AG20443 (cell line): ENCODE measurements around the gene ATXN7L3B.

ENCODE experiments used
- DNase-seq: peaks from one replicate; pipeline ENCODE4 v3.0.0; 2012; ENCODE audit warnings: low spot score, mixed read lengths

ATXN7L3B gene

GRCh38 chr12:74551291-74551690 is 13.7 kb downstream of the ATXN7L3B start:
- no peak for DNase-seq

DNA sequence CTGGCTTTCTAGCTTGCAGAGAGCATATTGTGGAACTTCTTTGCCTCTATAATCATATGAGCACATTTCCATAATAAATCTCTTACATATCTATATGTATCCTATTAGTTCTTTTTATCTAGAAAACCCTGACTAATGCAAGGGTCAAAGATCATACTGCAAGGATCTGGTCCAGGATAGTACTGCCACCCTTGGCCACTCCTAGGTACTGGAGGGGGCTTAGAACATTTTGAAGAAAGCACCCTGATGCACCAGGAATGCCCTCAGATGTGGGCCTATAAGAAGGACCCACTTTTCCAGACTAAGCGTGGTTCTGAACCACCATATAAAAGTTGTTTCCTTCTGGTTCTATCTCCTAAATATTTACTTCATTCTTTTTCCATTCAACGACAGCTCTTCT is 14.6 kb downstream of the ATXN7L3B start:
- no peak for DNase-seq

DNA sequence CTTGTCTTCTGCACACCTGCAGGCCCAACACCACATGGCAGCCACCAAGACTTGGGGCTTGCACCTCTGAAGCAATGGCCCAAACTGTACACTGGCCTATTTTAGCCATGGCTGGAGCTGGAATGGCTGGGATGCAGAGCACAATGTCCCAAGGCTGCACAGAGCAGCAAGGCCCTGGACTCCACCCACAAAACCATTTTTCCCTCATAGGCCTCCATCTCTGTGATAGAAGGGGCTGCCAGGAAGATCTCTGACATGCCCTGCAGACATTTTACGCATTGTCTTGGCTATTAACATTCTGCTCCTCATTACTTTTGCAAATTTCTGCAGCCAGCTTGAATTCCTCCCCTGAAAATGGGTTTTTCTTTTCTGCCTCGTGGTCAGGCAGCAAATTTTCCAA is 22.1 kb downstream of the ATXN7L3B start:
- no peak for DNase-seq

DNA sequence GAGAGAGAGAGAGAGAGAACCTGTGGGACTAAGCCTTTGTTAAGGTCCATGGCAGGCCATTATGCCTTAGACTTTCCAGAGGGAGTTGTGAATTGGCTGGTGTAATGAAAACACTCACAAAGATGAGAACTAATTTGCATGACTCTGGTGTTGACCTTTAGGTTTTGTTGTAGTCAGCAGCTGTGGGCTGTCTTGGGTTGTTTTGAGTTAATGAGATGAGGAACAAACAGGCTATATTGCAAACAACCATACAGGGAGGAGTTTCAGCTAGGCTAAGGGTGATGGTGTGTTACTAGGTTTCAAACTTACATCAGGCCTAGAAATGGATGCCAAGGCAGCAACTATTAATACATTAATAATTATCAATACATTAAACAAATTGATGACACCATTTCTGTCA is 26.3 kb downstream of the ATXN7L3B start:
- DNase-seq = no peak

GRCh38 chr12:74578486-74578885 is 40.9 kb downstream of the ATXN7L3B start:
- no peak for DNase-seq

- no peak for DNase-seq
Measured at GRCh38 chr12:74579446-74579845, 41.8 kb downstream of the ATXN7L3B start.

- DNase-seq = no peak
Measured at GRCh38 chr12:74579981-74580380, 42.3 kb downstream of the ATXN7L3B start.

DNA sequence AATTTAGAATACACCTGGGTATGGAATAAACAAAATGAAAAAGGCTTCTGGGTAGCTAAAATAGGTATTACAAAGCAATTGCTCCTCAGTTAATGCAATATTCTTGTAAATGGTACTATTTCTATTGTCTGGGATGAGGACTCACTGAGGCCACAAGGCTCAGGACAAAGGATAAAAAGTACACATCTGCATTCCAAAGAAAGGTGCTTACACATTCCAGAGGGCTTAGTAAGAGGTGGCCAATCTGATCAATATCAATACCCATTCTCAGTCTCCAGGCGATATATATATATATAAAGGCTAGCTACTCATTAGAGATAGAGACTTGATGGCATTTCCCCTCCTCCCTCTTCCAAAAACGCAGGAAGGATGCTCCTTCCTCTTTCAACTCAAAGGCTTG is 43.8 kb downstream of the ATXN7L3B start:
- DNase-seq = no peak

DNA sequence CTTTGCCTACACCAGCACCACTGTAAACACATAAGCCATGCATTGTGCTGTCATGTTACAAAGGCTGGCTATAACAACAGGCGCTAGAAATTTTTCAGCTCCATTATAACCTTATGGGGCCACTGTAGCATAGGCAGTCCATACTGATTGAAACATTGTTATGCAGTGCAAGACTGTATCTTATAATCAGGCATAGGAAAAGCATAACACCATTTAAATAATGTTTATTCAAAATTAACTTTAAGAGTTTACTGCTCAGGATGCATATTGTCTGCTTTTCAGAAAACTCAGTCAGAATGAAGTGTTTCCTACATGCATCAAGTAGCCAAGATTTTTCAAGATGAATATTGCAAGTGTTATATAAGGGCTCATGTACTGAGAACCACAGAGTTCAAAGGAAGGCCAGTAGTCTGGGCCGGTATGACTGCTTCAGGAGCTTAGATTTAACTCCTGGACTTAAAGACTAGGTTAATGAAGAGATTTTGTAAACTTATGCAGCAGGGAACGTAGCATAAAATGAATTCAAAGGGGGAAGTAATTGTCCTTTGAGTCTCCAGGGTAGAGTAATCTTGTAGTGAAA is 46.9 kb downstream of the ATXN7L3B start:
- no peak for DNase-seq

GRCh38 chr12:74586251-74586650 is 48.6 kb downstream of the ATXN7L3B start:
- no peak for DNase-seq
